GM21423 (cell line): ENCODE data around the gene TMEM233.
A peak's percentile ranks its signal among the peaks of the same experiment; 100 is the strongest.

Experiments used
- ATAC-seq: cut with Tn5 transposase; IDR thresholded peaks from one replicate; pipeline ENCODE4 v1.9.1; 2021; ENCODE audit warnings: mild to moderate bottlenecking, moderate library complexity; ENCODE audit not compliant: unreplicated experiment

Gene TMEM233

DNA sequence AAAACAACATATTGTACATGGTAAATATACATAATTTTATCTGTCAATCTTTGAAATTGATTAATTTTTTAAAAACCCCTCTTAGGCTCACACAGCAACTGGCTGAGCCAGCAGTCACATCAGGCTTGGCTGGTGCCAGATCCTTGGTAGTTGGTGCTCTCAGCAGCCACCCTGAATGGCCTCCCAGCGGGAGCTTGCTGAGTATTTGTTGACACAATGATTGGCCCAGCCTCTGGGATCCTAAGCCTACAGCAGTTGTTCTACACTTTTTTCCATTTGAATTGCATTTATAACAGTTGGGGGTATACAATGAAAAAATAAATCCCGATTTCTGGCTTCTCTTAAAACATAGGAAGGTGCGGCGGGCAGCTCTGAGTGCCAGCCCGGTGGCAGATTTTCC lies 85.5 kb downstream of the TMEM233 start:
- no peak for ATAC-seq

DNA sequence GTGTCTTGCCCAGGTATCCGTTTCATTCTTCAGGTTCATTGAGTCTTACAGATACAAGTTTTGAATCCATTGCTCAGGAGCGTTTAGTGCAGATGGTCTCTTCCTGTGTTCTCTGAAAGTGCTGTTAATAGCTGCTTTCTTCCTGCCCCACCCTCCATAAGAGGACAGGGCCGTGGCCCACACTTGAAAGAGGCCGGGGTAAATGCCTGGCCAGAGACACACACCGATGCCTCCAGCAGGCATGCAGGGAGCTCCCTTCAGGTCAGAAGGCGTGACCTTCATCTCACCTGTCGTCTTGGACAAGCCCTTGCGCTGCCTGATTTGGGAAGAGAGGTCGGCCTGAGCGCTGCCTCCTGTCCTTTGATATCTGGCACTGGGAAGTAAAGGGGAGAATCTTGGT lies 85.9 kb downstream of the TMEM233 start:
- no peak for ATAC-seq

DNA sequence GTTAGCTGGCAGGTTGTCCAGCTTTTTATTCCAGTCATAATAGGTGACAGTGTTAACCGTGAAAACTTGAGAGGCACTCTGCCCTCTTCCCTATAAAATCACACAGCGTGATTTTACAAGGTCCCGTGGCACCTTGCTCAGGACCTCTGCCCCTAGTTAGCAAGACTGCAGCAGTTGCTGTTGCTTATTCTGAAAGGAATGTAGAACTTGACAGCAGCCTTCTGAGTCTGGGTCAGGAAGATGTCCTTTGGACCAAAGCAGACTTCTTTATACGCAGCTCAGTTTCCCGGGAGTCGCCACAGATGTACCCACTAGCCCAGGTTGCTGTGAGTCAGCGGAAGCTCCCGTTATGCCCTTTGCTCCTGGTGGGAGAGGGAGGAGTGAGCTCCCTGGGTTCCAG lies 87.5 kb downstream of the TMEM233 start:
- no peak for ATAC-seq

DNA sequence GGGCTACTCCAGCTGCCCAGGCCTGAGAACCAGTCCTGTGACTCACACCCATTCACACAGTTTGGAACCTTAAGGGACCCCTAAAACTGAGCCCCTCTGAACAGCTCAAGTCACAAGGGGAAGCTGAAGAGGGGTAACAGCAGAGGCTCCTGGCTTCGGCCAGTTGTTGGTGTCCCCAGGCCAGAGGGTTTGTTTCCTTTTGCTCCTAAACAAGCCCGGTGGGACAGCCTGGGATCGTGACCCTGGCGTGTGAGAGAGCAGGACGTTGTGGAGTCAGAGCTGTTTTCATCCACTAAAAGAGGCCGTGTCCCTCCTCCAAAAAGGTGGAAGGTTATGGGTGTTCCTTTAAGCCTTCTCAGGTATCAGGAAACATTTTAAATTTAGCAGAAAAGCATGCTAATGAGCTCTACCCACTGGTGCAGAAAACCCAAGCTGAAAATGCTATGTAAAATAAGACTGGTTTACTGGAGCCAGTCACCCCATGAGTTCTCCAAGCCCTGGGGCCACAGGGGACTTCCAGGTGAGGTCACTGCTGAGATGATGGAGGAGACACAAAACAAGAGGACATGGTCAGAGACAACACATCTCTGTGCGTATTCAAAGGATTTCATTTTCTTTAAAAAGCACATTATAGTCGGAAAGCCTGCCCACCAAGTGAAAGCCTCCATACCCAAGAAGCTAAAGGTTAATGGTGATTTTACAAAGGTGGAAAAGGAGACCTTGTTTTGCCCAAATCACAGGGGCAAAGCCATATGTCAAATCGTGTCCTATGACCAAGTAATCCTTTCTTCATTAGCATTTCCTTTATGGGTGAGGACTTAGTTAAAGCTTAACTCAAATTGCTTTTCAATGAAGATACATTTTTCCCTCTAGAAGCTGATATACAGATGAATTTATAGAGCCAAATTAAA lies 88.4 kb downstream of the TMEM233 start:
- ATAC-seq: peak; percentile 61

DNA sequence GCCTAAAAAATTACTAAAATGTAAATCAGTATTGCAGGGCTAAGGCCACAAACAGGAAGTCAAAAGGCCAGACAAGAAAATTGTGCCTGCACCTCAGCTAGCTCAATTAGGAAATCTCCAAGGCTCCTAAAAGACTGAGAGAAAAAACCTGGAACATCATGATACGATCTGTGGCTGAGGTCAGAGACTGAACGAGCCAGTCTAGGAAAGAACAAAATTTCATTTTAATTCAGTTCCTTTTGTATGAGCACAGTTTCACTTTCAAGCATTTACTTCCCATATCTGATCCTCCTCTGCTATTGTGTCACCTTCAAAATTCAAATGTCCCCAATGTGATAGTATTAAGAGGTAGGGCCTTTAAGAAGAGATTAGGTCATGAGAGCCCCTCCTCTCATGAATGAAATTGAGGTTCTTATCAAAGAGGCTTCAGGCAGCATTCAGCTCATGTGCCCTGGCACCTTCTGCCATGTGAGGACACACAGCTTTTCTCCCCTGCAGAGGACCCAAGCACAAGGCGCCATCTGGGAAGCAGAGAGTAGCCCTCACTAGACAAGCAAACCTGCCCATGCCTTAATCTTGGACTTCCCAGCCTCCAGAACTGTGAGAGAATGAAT lies 89.2 kb downstream of the TMEM233 start:
- no peak for ATAC-seq

DNA sequence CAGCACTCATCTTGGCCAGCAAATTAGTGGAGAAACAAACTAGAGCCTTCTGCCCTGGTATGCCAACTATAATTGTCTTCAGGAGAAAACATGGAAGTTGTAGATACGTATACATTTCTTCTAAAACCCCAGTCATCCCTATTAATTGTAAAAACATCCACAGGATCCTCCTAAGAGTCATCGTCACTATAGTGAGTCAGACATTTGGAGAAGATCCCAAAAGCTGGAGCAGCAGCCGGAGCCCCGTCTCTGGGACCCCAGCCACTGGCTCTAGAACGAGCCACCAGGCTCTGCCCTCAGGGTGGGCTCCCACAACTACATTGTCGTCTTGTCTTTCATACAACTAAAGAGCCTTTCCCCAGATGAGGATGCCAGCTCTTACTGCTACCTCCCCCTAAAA lies 89.8 kb downstream of the TMEM233 start:
- ATAC-seq: no peak

DNA sequence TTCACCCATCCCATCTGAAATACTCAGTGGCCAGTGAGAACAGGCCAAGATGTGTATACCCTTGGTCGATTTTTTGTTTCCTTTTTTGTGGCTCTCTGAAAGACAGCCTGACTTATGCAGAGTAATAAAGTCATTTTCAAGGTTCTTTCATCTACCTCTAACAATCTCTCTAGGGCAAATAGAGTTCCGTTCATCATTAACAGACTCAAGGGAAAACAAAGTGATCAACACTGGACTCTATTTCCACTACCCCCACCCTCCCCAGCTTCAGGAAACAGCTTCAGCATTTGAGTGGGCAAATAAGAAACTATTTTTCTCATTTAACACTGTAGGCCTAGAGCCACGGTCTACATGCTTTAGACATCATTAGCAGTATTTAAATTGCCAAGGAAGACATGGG lies 90.2 kb downstream of the TMEM233 start:
- no peak for ATAC-seq

DNA sequence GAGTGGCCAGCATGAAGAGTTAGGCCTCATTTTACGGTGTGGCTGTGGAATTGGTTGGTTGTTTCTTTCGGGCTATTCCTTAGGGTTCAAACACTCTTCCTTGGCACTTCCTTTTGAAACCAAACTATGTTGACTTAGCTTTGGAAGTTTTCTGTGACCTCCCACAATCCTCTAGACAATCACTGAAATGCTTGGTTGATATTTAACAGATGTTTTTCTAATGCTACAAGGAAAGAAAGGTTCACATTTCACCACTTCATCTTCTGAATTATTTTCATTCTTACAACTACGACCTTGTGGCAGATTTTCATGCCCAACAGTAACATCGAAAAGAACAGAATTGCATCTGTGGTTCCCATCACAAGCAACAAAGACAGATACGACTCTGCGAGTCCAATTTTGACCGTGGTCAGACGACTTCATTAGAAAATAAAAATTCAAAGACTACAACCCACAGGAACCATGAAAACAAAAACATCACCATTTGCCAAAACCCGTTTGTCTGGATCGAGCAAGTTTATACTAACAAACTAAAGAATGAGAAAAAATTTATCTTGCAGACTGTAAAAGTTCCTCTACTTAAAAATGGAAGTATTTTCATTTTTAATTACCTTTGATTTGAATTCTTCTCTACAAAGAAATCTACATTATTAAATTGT lies 91.3 kb downstream of the TMEM233 start:
- no peak for ATAC-seq

DNA sequence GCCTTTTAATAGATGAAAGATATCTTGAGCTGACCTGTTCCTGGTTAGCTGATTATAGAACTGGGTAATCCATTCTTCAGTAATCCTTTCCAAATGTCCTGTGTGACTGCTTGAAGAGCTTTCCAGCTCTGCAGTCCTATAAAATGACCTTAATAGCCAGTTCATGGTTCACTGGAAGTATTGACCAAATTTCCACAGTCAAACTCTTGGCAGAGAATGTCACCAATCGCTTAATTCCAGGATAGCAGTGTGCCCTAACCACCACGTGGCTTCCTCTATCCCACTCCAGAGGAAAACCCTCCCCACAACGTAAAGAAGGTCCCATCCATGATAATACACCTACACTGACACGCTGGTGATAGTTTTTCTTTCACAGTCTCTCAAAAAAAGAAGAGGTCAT lies 91.8 kb downstream of the TMEM233 start:
- ATAC-seq: no peak

DNA sequence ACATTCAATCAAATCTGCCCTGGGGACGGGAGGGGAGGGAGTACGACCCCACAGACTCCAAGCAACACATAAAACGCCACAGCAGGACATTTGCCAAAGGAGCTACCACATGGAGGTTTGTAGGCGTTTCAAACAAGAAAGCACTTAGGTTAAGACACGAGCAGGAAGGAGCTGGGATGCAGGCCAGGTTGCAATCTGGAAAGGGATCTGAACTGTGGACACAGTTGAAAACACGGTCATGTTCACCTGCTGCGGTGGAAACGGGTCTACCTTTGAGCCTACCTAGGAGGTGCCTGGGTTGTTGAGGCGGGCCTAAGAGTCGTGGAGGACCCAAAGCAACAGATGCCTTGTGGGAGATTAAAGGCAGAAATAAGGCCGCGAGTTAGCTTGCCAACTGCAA lies 92.8 kb downstream of the TMEM233 start:
- no peak for ATAC-seq

DNA sequence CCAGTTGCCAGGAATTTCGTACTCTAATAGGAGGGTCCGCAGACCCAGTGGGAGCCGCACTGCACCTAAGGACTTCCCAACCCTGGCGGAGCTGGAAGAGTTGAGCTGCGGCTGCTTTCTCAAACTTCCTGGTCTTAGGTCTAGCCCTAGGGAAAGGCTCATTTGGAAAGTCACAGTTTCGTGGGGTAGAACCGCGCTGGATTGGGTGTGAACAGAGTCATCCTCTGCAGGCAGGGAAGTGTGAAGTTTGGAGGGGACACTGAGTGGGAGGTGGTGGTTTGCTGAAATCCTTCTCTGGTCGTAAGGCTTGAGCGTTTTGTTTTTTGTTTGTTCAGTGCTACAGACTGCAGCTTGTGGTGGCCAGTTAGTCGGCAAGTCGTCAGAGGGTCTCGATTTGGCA lies 93.2 kb downstream of the TMEM233 start:
- no peak for ATAC-seq

DNA sequence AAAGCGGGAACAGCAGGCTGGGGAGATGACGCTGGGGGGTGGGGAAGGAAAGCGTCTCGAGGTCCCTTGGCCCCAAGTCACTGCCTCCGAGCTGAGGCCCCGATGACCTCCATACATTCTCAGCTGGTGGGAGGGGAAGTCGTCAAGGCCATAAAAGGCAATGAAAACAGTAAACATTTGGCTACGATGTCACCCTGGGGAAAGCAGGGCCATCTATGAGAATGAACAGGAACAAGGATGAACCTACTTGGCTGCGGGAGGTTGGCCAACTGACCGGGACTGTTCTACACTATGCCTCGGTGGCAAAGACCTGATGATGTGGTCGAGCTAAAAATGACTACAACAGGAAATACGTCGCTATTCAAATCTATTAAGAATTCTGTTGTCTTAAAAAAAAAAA lies 93.8 kb downstream of the TMEM233 start:
- no peak for ATAC-seq

DNA sequence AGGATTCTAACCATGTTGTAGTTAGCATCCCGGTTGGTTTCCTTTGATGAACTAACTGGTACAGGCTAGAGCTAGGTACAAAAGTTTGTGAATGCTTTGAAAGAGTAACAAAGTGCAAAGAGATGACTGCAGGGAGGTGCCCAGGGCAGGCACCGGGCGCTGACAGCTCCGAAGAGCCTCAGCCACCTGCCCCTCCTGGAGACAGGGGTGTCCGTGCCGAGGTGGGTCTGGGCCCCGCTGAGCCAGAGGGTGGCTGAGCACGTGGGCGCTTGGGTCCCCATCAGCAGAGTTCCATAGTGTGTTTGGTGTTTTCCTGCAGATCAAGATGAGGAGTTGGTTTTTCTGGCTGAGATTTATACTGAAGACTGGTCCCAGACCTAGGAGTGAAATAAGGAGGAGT lies 94.3 kb downstream of the TMEM233 start:
- ATAC-seq: no peak

DNA sequence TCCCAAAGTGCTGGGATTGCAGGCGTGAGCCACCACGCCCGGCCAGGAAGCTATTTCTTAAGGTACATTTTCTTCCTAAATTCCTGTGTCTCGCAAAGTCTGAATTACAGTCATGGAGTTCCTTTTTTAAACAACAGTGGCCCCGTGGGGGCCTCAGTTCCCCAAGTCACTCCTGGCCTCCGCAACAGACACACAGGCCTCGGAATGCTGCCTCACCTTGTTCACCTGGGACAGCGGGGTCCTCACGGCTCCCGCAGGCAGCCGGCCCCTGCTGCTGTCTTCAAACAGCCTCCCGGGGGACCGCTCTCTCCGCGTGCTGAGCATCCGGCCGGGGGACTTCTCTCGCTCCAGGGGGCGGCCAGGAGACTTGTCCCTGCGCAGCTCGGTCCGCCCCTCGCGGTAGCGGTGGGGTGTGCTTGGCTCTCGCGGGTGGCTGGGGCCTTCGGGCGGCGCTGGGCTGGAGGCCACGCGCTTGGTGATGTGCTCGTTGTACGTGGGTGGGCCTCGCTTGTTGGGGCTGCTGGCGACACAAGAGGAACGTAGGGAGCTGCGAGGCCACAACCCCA lies 96.4 kb downstream of the TMEM233 start:
- ATAC-seq: no peak

DNA sequence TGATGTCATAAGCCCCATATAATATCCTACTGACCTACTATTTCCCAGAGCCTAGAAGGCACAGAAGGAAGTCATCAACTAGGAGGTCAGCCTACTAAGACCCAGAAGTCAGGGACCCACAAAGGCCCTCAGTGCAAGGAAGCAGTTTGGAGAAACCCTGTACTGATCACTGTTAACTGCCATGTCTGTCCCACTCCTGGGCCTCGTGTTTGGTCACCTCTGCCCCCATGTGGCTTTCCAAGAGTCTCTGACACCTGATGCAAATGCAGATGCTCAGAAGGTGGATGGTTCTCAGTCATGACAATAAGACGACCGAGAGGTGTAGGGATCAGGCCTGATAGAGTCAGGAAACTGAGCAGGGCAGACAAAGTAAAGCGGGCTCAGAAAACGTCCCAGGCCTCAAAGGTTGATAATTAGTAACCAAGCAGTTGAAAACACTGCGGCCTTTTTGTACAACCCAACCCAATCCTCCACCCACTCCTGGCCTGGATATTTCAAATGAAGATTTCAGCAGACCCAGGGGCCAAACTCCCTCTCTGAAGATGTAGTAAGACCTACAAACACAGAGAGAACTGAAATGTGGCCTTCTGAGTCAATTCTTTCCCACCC lies 97.7 kb downstream of the TMEM233 start:
- ATAC-seq: no peak

DNA sequence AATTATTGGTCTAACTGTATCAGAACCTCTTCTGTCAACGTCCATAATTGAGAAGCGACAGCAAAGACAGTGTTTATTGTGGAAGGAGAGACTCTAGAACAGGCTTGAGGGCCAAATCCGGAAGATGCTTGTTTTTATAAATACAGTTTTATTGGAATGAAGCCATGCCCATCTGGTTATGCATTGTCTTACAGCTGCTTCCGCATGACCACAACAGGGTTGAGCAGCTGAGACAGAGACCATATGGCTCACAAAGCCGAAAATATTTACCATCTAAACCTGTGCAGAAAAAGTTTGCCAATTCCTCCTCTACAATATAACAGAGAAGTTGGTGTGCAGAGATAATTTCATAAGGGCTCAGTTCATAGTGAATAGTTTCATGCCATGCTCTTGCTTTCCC lies 98.8 kb downstream of the TMEM233 start:
- ATAC-seq: no peak
